GM23338 (cell line): ENCODE results near the gene ITPR2. TPM values are rescaled to one million over a fixed set of nuclear protein-coding genes. Genes with fewer than 3 reads are reported as not detected.

Experiments used
- ATAC-seq: fragments of 200-7000 bp; cut with Tn5 transposase; 3 replicates; pipeline ENCODE4 v1.9.1; 2020
- DNase-seq: peaks from one replicate; pipeline ENCODE4 v3.0.0-alpha.2; 2015; ENCODE audit warnings: low spot score
- H2AFZ ChIP-seq: fragments of 200-600 bp; sonication (generic); 2 replicates; pipeline ENCODE4 v1.8.0; 2016; ENCODE audit warnings: antibody characterized with exemption, mild to moderate bottlenecking, moderate library complexity
- H3F3A ChIP-seq: fragments of 200-600 bp; sonication (generic); replicated peaks from 2 replicates; pipeline ENCODE4 v1.8.0; 2017; ENCODE audit warnings: antibody characterized with exemption, mixed run types, low read depth
- H3K27ac ChIP-seq: fragments of 200-600 bp; sonication (generic); 2 replicates; pipeline ENCODE4 v1.6.1; 2016; ENCODE audit warnings: low read depth
- H3K27me3 ChIP-seq: fragments of 200-600 bp; sonication (generic); 2 replicates; pipeline ENCODE4 v1.8.0; 2016; ENCODE audit warnings: mild to moderate bottlenecking, mixed run types, moderate library complexity; ENCODE audit not compliant: insufficient read depth
- H3K36me3 ChIP-seq: fragments of 200-600 bp; sonication (generic); 2 replicates; pipeline ENCODE4 v1.8.0; 2016; ENCODE audit warnings: mild to moderate bottlenecking; ENCODE audit not compliant: insufficient read depth
- H3K4me1 ChIP-seq: fragments of 200-600 bp; sonication (generic); 2 replicates; pipeline ENCODE4 v1.8.0; 2016; ENCODE audit warnings: mild to moderate bottlenecking, moderate library complexity; ENCODE audit not compliant: insufficient read depth
- H3K4me2 ChIP-seq: fragments of 200-600 bp; sonication (generic); 2 replicates; pipeline ENCODE4 v1.7.1; 2017; ENCODE audit warnings: mixed run types
- H3K4me3 ChIP-seq: fragments of 200-600 bp; sonication (generic); 2 replicates; pipeline ENCODE4 v1.6.1; 2016; ENCODE audit warnings: mixed run types
- H3K79me2 ChIP-seq: fragments of 200-600 bp; sonication (generic); replicated peaks from 2 replicates; pipeline ENCODE4 v1.8.0; 2017; ENCODE audit warnings: mild to moderate bottlenecking; ENCODE audit not compliant: insufficient read depth
- H3K9me2 ChIP-seq: fragments of 200-600 bp; sonication (generic); 2 replicates; pipeline ENCODE4 v1.8.0; 2017; ENCODE audit not compliant: insufficient read depth
- H4K20me1 ChIP-seq: fragments of 200-600 bp; sonication (generic); replicated peaks from 2 replicates; pipeline ENCODE4 v1.8.0; 2017; ENCODE audit warnings: mild to moderate bottlenecking; ENCODE audit not compliant: insufficient read depth
- H3K27ac Mint-ChIP-seq: 2 replicates; pipeline ENCODE4 v1.8.0; 2020; ENCODE audit warnings: inconsistent platforms, mild to moderate bottlenecking, moderate library complexity, mixed read lengths
- H3K27me3 Mint-ChIP-seq: 3 replicates; pipeline ENCODE4 v1.8.0; 2022; ENCODE audit warnings: low read depth, mild to moderate bottlenecking, moderate library complexity, mixed read lengths, inconsistent platforms; ENCODE audit not compliant: insufficient read depth, poor library complexity
- H3K36me3 Mint-ChIP-seq: 3 replicates; pipeline ENCODE4 v1.8.0; 2021; ENCODE audit warnings: low read depth, mild to moderate bottlenecking, inconsistent platforms, moderate library complexity, mixed read lengths
- H3K4me1 Mint-ChIP-seq: 3 replicates; pipeline ENCODE4 v1.8.0; 2020; ENCODE audit warnings: mild to moderate bottlenecking, inconsistent platforms, mixed read lengths
- H3K4me3 Mint-ChIP-seq: 3 replicates; pipeline ENCODE4 v1.8.0; 2021; ENCODE audit warnings: moderate library complexity, mild to moderate bottlenecking, inconsistent platforms, mixed read lengths
- H3K9me3 Mint-ChIP-seq: 3 replicates; pipeline ENCODE4 v1.8.0; 2020; ENCODE audit warnings: moderate library complexity, mild to moderate bottlenecking, inconsistent platforms, mixed read lengths
- CREB1 ChIP-seq: fragments of 250-450 bp; sonication (Bioruptor Pico); IDR thresholded peaks from 2 replicates; pipeline ENCODE4 v1.5.0; 2020; ENCODE audit warnings: low read depth, mild to moderate bottlenecking, moderate library complexity
- CTCF ChIP-seq, 2 experiments: fragments of 200-600 bp in 1 of 2; sonication (generic) in 1 of 2; conservative IDR thresholded peaks; 2 replicates each; pipeline versions ENCODE4 v1.5.1 to v1.6.1; 2016 to 2017; ENCODE audit warnings: antibody characterized with exemption in 2 of 2, low read depth in 2 of 2, mild to moderate bottlenecking in 2 of 2, moderate library complexity in 1 of 2
- ETS1 ChIP-seq: IDR thresholded peaks from 2 replicates; pipeline ENCODE4 v1.6.1; 2016; ENCODE audit warnings: antibody characterized with exemption
- EZH2 ChIP-seq: fragments of 200-600 bp; sonication (generic); IDR thresholded peaks from one replicate; pipeline ENCODE4 v1.8.0; 2017; ENCODE audit warnings: antibody characterized with exemption, mild to moderate bottlenecking, low read depth; ENCODE audit not compliant: unreplicated experiment
- EZH2phosphoT487 ChIP-seq: fragments of 200-600 bp; sonication (generic); IDR thresholded peaks from one replicate; pipeline ENCODE4 v1.8.1; 2018; ENCODE audit warnings: antibody characterized with exemption; ENCODE audit not compliant: unreplicated experiment
- JUNB ChIP-seq: IDR thresholded peaks from one replicate; pipeline ENCODE4 v1.6.1; 2016; ENCODE audit warnings: antibody characterized with exemption; ENCODE audit not compliant: unreplicated experiment
- NANOG ChIP-seq: IDR thresholded peaks from 2 replicates; pipeline ENCODE4 v1.6.1; 2016; ENCODE audit warnings: antibody characterized with exemption, borderline replicate concordance
- POLR2AphosphoS5 ChIP-seq: IDR thresholded peaks from 2 replicates; pipeline ENCODE4 v1.6.1; 2016; ENCODE audit warnings: antibody characterized with exemption, low read depth
- REST ChIP-seq: IDR thresholded peaks from one replicate; pipeline ENCODE4 v1.6.1; 2018; ENCODE audit warnings: antibody characterized with exemption; ENCODE audit not compliant: unreplicated experiment
- STAT1 ChIP-seq: IDR thresholded peaks from one replicate; pipeline ENCODE4 v1.6.1; 2016; ENCODE audit warnings: antibody characterized with exemption; ENCODE audit not compliant: unreplicated experiment
- ZNF114 ChIP-seq: fragments of 250-450 bp; sonication (Bioruptor Pico); IDR thresholded peaks from 2 replicates; pipeline ENCODE4 v1.5.0; 2020; ENCODE audit warnings: mild to moderate bottlenecking, moderate library complexity
- ZNF331 ChIP-seq: fragments of 250-450 bp; sonication (Bioruptor Pico); IDR thresholded peaks from 2 replicates; pipeline ENCODE4 v1.5.0; 2020; ENCODE audit warnings: low read depth, mild to moderate bottlenecking, moderate library complexity
- ZNF462 ChIP-seq: fragments of 250-450 bp; sonication (Bioruptor Pico); IDR thresholded peaks from 2 replicates; pipeline ENCODE4 v1.5.0; 2020; ENCODE audit warnings: mild to moderate bottlenecking, moderate library complexity
- polyA plus RNA-seq: library from polyadenylated mRNA; unstranded; fragments of >200 nt; fragmentation: Nextera tagmentation; extraction: Ambion mirVana; gene quantifications from 2 replicates; pipeline ENCODE4 v1.2.1, GENCODE V29; 2016
- total RNA-seq: library from RNA; depleted of rRNA; stranded (reverse); fragments of >200 nt; shearing (Covaris generic); gene quantifications from 2 replicates; pipeline ENCODE4 v1.2.3, GENCODE V29; 2014

The ITPR2 gene
- total and polyA plus RNA-seq, 2 experiments from 2014 or later = 44.5 to 65.2 TPM

- no peak overlapping the region for H2AFZ ChIP-seq
- H3K9me2 ChIP-seq = peaks cover 3% of the 10 kb centered on the region; the same call in 1 of the 2 replicates
- H3K27me3 Mint-ChIP-seq = peaks cover 2% of the 10 kb centered on the region
- H3K36me3 ChIP-seq = peaks cover 54% of the 10 kb centered on the region
- no peaks in the 10 kb centered on the region for H3K79me2 ChIP-seq
- DNase-seq (no peak), ATAC-seq (no peak)
- H3K27ac Mint-ChIP-seq = no peak overlapping the region
- H3K27me3 ChIP-seq = no peaks in the 10 kb centered on the region
- H3K4me1 Mint-ChIP-seq = peaks cover 10% of the 10 kb centered on the region; the same call in 2 of the 3 replicates
- H3K4me1 ChIP-seq = no peaks in the 10 kb centered on the region
- peaks cover 9% of the 10 kb centered on the region; the same call in 2 of the 3 replicates for H3K9me3 Mint-ChIP-seq
- no peak overlapping the region for H3K4me3 Mint-ChIP-seq
- H4K20me1 ChIP-seq = no peaks in the 10 kb centered on the region
- H3F3A ChIP-seq = no peaks in the 10 kb centered on the region
- no peak overlapping the region for H3K4me3 ChIP-seq
- H3K4me2 ChIP-seq = no peak overlapping the region
- H3K36me3 Mint-ChIP-seq = peaks cover 80% of the 10 kb centered on the region
- no peak overlapping the region for H3K27ac ChIP-seq
- TF ChIP-seq ZNF462 (CRISPR knock-in tag) (no peak), POLR2AphosphoS5 (no peak), JUNB (no peak), EZH2phosphoT487 (no peak), STAT1 (no peak), ZNF331 (no peak), ZNF114 (CRISPR knock-in tag) (no peak), CREB1 (no peak), CTCF (conservative IDR thresholded peaks at IDR 0.05; ENCODE audit: low read depth in 2 of 2) (no peak), NANOG (no peak), ETS1 (no peak), REST (no peak), EZH2 (no peak)
These were observed 178.4 kb downstream of the ITPR2 start for GRCh38 chr12:26654623-26655022.
